GM18511 (cell line): ENCODE measurements around the gene ACKR1.
A peak's percentile ranks its signal among the peaks of the same experiment; 100 is the strongest.

Experiments
- ATAC-seq: cut with Tn5 transposase; IDR thresholded peaks from one replicate; pipeline ENCODE4 v1.9.1; 2021; ENCODE audit warnings: mild to moderate bottlenecking, moderate library complexity; ENCODE audit not compliant: unreplicated experiment

Gene ACKR1, protein sequence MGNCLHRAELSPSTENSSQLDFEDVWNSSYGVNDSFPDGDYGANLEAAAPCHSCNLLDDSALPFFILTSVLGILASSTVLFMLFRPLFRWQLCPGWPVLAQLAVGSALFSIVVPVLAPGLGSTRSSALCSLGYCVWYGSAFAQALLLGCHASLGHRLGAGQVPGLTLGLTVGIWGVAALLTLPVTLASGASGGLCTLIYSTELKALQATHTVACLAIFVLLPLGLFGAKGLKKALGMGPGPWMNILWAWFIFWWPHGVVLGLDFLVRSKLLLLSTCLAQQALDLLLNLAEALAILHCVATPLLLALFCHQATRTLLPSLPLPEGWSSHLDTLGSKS

DNA sequence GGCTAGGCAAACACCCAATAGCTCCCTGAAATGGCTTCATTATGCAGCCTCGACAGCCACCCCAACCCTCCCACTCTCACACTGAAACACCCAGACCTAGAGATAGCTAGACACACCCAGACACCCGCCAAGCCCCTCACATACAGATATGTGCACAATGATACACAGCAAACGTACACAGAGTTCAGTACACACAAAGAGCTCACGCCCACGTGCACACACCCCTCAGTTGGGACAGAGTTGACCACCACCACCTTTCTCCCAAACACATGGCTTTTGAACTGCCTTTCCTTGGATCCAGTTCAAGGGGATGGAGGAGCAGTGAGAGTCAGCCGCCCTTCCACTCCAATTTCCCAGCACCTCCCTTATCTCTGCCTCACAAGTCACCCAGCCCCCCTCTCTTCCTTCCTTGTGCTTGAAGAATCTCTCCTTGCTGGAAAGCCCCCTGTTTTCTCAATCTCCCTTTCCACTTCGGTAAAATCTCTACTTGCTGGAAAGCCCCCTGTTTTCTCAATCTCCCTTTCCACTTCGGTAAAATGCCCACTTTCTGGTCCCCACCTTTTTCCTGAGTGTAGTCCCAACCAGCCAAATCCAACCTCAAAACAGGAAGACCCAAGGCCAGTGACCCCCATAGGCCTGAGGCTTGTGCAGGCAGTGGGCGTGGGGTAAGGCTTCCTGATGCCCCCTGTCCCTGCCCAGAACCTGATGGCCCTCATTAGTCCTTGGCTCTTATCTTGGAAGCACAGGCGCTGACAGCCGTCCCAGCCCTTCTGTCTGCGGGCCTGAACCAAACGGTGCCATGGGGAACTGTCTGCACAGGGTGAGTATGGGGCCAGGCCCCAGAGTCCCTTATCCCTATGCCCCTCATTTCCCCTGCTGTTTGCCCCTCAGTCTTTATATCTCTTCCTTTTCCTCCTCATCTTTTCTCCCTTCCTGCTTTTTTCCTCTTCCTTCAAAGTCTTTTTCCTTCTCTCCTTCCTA is at the start of gene ACKR1:
Gene ACKR1, plus strand, starts transcription at position 715 of the 981 bp plus-strand sequence. Its CDS starts 85 bp downstream, at position 800.
- no peak for ATAC-seq

DNA sequence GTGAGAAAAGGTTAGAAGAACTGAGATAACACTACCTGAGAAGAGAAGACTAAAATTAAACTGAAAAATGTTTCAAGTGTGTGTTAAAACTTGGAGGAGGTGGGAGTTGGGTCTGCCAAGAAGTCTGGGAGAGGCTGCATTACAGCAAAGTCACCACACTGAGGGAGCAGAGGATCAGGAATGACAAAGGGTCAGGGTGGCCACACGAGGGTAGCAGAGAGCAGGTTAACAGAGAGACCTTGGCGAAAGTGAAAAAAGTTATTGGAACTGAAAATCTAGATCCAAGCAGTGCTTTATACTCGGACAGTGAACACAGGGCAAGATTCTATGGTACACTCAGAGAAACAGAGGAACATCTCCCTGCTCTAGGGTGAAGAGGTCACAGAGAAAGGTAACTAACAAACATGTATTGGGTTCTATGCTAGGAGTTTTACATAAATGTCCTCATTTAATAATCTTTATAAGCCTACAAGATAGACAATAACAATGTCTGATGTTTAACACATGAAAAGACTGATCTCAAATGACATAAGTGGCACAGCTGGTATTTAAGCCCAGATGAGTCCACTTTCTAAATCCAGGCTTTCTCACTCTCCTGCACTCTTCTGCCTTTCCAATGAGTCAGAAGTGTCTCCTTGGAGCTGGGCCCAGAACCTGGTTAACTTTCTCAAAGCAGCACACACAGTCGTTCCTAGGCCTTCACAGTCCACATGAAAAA is 43.5 kb upstream of the ACKR1 start:
- ATAC-seq: peak; percentile 96

DNA sequence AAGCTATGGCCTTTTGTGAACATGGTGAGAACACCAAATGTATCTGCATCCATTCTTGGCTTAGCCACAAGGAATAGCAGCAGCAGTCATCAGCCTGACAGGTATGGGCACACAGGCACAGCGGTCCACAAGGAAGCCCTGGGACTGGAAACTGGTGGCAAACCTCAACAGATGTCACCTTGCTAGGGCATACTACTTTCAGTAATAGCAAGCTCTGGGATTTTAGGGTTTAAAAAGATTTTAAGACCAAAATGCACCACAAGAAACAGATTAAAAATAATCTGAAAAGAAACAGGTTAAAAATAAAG is 43.0 kb upstream of the ACKR1 start:
- ATAC-seq: no peak

DNA sequence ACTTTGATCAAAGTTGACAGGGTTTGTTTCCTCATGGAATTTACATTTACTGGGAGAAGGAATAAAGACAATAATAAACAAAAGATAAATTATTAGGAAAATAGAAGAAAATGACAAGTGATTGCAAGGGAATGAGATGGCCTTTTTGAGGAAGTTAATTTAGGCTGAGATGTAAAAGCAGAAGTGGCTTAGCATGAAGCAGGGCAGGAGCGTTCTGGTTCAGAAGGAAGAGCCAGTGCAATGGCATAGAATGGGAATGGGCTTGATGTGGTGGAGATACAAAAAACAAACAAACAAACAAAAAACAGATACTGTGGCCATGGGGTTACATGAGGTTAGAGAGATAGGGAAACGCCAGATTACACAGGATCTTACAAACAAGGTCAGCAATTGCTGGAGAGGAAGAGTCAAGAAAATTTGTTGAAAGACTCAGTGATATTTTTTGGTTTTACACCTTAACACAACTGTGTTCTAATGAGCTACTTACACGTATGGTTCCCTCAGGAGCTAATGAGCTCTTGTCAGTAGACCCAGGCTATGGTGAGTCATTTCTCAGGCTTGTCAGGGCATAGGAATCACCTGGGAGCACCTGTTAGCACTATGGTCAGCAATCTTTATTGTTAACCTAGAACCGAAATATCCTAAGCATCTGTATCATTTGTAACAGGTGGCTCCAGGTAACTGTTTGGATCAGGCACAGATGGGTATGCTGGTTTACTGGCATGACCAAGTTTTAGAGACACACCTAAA is 42.0 kb upstream of the ACKR1 start:
- no peak for ATAC-seq

DNA sequence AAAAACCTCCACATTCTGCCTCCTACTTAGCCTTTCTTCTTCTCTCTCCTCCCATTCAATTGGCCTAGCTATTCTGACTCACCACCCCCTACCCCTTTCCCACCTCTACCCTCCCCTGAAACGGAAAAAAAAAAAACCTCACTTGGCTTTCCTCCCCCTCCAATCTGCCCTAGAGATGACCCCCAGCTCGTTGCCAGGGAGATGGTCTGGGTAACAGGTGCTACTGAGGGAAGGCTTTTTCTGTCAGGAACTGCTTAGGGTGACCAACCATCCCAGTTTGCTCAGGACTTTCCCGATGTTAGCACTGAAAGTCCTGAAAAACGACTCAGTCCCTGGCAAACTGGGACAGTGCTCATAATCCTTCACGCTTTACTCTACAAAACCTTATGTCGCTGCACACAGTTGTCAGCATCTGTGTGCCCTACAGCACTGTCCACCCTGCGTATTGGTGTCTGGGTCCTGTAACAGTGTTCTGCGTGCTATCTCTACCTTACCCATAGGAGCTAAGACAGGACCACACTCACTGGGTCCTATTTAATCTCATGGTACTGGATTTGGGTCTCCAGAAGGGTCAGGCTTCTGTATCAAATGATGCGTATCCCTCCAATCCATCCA is 41.0 kb upstream of the ACKR1 start:
- ATAC-seq: no peak

DNA sequence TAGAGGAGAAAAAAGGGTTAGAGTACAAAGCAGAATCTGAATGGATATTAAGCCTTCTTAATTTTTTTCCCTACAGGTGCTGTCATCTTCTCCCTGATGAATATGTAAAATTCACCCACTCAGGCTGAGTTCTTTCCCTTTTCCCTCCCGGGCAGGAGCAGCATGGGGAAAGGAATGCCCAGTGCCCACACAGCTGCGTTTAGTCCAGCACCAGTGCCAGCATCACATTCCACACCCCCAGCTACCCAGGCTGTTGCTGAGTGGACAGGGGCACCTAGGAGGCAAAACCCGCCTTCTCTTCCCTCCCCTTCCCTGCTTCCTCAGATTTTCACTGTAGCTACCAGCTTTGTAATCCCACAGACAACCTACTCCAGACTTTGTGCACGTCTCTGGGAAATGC is 36.6 kb upstream of the ACKR1 start:
- ATAC-seq: no peak

DNA sequence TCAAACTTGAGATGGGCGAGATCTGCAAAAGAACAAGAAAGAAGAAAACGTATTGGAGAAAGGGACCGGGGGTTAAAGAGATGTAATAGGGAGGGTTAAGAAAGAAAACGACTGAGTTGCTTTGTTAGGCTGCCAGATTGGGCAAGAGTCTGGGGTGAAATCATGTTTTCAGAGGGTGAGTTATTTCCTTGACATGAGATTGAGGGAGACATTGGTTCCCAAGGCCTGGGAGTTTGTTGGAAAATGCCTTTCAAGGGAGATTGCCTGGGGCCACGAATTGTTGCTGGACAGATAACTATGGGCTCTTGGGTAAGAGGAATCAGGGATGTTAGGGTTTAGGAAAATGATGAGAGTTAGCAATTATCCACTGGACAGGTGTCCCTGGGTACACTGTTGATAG is 34.0 kb upstream of the ACKR1 start:
- no peak for ATAC-seq

DNA sequence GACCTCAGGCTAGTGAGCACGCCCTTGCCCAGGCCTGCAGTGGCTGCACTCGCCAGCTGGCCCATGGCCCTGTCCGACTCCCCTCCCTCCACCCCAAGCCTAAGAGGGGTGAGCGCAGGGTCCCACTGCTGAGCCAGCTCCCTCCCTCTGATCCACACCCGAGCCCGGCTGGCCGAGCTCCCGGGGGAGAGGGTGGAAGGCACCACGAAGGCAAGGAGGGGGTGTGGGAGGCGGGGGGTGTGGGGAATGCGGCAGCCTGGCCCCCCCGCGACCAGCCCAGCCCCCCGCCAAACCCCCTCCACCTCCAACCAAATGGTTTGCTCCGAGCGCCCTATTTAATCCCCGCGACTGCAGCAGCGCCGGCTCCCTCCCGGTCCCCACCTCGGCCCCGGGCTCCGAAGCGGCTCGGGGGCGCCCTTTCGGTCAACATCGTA is 33.4 kb upstream of the ACKR1 start, which contains the start of gene CADM3:
Gene CADM3, plus strand, starts transcription at position 362 of the 434 bp plus-strand sequence. CDS start 151 bp downstream, outside the sequence.
- no peak for ATAC-seq

DNA sequence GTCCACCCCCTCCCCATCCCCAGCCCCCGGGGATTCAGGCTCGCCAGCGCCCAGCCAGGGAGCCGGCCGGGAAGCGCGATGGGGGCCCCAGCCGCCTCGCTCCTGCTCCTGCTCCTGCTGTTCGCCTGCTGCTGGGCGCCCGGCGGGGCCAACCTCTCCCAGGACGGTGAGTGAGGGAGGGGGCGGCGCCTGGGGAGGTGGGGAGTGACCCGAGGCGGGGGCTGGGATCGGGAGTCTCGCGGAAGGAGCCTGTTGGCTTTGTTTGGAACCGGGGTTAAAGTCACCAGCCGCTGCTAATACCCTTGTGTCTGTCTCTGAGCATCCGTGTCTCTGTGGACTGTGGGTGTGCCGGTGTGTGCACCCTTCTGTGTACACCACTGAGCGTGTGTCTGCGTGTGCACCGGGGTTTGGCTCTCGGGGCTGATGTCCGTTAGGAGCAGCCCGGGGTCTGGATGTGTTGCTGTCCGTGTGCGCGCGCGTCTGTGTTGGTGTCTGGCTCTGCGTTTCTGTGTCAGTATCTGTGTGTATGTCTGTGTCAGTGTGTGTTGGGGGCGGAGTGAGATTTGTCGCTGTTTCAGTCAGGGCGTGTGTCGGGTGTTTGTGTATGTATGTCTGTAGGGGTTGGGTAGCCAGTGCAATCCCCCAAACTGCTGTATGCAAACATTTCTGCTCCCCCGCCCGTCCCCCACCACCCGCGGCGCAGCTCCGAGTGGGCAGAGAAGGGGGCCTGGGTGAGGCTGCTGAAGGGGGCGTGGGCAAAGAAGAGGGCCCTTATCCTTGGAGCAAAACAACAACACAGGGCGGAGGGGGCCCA is 32.8 kb upstream of the ACKR1 start:
- ATAC-seq: no peak

DNA sequence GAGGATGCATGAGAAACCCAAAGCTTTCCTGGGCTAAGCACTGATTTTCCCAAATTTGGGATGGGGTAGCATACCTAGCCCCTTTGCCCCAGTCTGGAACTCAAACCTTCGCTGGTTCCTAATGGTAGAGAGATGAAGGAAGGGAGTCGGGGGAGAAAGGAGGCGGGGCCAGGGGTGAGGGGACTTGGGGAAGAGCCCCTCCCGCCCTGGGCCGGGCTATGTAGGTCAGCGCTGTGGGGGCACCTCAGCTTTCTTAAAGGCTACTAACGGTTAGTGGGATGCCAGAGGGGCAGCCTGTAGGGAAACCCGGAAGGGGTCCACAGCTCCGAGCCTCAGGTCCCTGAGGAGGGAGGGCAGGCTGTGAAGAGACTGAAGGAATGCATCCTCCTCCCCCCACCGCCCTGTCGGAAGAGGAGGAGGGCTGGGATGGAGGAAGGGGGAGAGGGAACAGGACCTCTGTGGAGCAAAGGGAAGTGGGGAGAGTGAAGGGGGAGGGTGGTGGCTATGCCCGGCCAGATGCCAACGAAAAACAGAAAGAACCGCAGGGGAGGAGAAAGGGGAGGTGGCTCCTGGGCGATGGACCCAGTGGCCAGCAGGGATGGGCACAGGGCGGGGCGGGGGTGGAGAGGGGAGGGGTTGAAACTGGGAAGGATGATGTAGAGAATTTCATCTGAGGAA is 31.9 kb upstream of the ACKR1 start:
- no peak for ATAC-seq

DNA sequence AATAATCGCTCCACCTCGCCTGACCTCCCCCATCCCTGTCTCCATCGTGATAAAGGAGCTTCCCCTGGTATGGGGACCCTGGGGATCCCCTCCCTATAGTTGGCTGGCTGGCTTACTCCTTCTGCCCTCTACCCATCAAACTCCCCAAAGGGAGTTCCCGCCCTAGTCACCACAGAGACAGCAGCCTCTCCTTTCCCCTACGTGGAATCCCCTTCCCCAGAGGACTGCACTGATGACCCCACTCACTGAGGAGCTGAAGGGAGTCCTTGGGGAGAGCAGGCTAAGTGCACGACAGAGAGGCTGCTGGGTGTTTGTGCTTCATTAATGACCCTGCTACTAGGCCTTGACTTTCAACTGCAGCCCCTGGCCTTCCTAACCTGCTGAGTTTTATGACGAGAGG is 31.4 kb upstream of the ACKR1 start:
- ATAC-seq: no peak

DNA sequence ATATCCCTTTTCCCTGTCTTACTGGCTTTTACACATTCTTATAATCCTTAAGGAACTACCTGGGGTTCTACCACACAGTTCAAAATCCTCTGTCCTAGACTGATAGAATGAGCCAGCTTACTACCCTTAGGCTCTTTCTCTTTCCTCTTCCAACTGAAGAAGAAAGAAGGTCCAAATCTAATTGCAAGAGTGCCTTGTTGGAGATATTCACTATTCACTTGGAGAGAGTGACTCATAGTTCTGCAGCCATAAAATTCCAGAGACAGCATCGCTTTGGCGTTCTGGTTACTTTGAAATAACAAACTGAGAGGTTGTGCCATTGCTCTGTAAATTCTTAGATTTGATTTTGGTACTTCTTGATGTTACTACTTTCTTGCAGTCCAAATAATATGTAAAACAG is 29.1 kb upstream of the ACKR1 start:
- no peak for ATAC-seq

DNA sequence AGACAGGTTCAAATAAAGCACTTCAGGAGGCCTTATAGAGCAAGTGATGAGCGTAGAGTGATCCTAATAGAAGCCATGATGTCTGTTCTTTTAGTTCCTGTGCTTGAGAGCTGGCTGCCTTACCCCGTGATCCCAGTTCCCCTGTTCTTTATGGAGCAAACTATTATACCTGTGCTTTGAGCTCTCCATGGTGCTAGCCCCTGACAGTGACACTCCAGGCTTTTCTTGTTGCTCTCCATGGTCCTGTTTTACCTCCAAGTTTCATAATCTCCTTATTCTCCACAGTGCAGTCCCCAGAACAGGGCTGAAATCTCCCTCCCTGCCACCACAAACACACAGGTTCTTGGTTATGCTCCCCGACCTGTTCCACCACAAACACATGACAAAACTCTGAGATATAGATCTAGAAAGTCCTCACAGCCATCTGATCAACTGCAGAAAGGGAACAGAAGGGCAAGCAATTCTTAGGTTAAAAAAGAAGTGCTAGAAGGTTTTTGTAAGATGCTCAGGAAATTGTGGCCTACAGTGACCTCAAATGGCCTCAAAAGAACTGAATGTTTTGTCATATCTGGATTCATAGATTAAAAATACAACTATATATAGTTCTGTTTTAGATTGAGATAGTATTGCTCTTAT is 27.3 kb upstream of the ACKR1 start:
- ATAC-seq: no peak

DNA sequence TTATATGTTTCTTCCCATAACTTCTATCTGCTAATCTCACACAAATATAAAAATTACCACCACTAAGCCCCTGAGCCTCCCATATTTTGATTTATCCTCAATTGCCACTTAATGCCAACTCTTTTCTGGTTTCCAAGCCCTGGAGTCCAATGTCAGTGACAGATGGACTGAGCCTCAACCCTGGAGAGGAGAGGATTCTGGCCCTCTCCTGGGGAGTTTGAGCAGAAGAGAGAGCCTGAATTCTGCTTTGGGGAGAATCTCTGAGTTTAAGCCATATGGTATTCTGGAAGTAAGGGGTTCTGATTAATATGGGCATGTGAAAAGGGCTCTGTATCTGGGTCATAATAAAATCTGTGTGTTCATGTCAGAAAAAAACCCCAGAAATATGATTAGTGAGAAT is 24.8 kb upstream of the ACKR1 start:
- no peak for ATAC-seq

DNA sequence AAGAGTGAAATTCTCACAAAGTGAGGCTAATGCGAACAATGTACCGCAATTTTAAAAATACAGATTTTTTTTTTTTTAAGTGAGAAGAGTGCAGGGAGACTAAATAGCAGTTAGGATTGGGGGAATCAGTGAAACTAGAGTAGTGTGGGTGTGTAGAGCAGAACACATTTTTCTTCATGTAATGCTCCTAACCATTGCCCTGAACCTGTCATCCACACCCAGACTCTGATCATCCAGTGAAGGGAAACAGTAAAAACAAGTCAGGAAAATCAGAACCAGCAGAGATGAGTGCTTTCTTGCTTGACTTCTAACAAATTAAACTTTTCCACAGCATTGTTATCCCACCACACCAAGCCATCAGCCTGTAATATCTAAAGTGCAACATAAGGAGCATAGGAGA is 24.2 kb upstream of the ACKR1 start:
- no peak for ATAC-seq

DNA sequence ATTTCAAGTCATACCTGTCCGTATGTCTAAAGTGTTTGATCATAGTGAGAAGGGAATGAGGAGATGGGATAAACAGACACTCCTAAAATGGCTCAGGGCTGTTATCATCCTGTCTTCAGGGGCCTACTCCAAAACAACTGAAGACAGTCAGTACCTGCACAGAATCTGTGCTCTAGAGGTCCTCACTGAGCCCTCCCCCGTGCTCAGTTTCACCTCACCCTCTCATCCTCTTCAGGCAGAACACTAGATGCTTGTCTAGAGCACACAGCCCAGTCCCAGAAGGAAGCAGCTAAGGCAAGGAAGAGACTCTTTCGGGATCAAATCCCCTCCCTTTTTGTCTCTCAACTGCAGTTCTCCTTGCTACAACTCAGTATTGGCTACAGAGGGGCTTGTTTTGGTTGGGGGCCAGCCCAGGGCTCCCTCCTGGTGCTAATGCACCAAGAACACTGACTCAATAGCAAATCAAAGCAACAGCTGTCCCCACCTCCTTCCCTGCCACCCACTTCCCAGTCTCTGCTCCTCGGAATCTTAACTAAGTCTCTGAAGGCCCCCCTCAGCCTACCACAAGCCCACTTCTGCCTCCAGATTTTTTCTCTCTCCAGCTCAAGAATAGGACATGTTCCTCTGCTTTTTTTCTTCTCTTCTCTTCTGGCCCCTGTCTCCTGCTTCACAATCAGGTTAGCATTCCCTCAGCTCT is 23.2 kb upstream of the ACKR1 start:
- ATAC-seq: no peak

DNA sequence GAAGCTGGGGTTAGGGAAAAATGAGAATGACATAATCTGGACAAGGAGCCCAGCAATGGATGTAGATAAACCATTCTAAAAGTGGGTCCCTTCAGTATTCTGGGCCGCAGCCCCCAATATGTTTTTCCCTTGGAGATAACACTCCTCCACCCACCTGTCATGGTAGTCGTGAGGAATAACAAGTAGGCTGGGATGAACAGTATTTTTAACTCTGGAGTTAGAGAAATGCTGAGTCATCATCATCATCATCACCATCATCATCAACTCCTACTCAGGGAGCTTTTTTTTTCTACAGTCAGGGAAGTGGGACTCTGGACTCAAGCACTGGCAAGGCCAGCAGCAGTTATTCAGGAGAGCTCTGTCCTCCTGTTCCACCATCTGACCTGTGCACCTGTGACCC is 20.5 kb upstream of the ACKR1 start:
- no peak for ATAC-seq

DNA sequence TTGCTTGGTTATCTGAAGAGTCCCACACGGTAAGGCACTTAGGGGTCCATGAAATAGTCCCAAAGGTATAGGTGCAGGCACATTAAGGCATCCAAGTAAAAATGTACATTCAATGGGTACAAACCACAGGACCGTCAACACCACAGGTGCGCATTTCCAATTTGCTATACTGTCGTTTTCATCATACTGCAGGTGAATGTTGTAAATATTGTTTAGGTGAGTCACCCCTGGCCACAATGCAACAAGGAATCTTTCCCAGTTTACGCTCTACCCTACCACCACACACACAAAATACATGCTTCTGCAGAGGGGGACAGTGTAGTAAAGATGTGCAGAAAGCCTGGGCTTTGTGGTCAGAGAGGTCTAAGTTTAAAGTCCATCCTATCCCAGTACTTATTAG is 19.6 kb upstream of the ACKR1 start:
- ATAC-seq: no peak
